HL-60 (cell line): Measurements from ENCODE around the gene CTIF.

ENCODE experiments used
- DNase-seq, 2 experiments: peaks; one replicate each; pipeline ENCODE4 v3.0.0-alpha.2; 2010 to 2020; ENCODE audit warnings: low read depth in 1 of 2, low spot score in 1 of 2
- H3K27ac ChIP-seq: fragments of 250-450 bp; sonication (Bioruptor Pico); replicated peaks from 2 replicates; pipeline ENCODE4 v1.5.1; 2020; ENCODE audit warnings: mild to moderate bottlenecking, moderate library complexity
- H3K27me3 ChIP-seq: fragments of 250-450 bp; sonication (Bioruptor Pico); 2 replicates; pipeline ENCODE4 v1.5.1; 2021; ENCODE audit warnings: mild to moderate bottlenecking, moderate library complexity; ENCODE audit not compliant: insufficient read depth, poor library complexity, severe bottlenecking
- H3K4me3 ChIP-seq: replicated peaks from 2 replicates; pipeline ENCODE4 v1.5.1; 2011; ENCODE audit warnings: mild to moderate bottlenecking, control low read depth, low read length; ENCODE audit not compliant: insufficient read depth
- GABPA ChIP-seq: IDR thresholded peaks from 2 replicates; pipeline ENCODE4 v1.6.1; 2012; ENCODE audit warnings: low read depth
- POLR2AphosphoS5 ChIP-seq: IDR thresholded peaks from 2 replicates; pipeline ENCODE4 v1.6.1; 2012; ENCODE audit warnings: low read depth
- SPI1 ChIP-seq: IDR thresholded peaks from 2 replicates; pipeline ENCODE4 v1.6.1; 2012; ENCODE audit warnings: low read depth, mild to moderate bottlenecking, borderline replicate concordance
- TF ChIP-seq, protein P1 (sequence below): IDR thresholded peaks from one replicate; pipeline ENCODE4 v1.5.1; 2011; ENCODE audit warnings: low read length, control low read depth, inconsistent platforms; ENCODE audit not compliant: insufficient read depth
- TF ChIP-seq, protein P2 (sequence below): IDR thresholded peaks from 2 replicates; pipeline ENCODE4 v1.6.1; 2012; ENCODE audit warnings: low read depth; ENCODE audit not compliant: insufficient replicate concordance

Gene CTIF

DNA sequence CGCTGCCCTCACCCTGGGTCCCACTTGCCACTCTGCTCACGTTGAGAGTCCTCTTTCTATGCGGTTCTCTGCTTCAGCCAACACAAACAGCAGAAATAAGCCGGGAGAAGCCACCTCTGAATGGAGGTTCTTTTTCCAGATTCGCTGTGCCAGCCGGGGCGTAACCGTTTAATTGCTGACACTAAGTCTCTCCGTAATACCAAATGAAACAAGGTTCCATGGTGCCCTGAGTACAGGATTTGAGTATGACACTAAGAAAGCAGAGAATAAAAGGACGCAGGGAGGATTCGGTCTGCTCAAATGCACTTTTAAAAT, 37.6 kb downstream of the CTIF start:
- H3K4me3 ChIP-seq, result no peak overlapping the region
- no peak for DNase-seq
- no peak overlapping the region for H3K27ac ChIP-seq
- H3K27me3 ChIP-seq, result no peaks in the 10 kb centered on the region
- TF ChIP-seq, protein P1, sequence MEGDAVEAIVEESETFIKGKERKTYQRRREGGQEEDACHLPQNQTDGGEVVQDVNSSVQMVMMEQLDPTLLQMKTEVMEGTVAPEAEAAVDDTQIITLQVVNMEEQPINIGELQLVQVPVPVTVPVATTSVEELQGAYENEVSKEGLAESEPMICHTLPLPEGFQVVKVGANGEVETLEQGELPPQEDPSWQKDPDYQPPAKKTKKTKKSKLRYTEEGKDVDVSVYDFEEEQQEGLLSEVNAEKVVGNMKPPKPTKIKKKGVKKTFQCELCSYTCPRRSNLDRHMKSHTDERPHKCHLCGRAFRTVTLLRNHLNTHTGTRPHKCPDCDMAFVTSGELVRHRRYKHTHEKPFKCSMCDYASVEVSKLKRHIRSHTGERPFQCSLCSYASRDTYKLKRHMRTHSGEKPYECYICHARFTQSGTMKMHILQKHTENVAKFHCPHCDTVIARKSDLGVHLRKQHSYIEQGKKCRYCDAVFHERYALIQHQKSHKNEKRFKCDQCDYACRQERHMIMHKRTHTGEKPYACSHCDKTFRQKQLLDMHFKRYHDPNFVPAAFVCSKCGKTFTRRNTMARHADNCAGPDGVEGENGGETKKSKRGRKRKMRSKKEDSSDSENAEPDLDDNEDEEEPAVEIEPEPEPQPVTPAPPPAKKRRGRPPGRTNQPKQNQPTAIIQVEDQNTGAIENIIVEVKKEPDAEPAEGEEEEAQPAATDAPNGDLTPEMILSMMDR, result no peak
- TF ChIP-seq, protein P2, sequence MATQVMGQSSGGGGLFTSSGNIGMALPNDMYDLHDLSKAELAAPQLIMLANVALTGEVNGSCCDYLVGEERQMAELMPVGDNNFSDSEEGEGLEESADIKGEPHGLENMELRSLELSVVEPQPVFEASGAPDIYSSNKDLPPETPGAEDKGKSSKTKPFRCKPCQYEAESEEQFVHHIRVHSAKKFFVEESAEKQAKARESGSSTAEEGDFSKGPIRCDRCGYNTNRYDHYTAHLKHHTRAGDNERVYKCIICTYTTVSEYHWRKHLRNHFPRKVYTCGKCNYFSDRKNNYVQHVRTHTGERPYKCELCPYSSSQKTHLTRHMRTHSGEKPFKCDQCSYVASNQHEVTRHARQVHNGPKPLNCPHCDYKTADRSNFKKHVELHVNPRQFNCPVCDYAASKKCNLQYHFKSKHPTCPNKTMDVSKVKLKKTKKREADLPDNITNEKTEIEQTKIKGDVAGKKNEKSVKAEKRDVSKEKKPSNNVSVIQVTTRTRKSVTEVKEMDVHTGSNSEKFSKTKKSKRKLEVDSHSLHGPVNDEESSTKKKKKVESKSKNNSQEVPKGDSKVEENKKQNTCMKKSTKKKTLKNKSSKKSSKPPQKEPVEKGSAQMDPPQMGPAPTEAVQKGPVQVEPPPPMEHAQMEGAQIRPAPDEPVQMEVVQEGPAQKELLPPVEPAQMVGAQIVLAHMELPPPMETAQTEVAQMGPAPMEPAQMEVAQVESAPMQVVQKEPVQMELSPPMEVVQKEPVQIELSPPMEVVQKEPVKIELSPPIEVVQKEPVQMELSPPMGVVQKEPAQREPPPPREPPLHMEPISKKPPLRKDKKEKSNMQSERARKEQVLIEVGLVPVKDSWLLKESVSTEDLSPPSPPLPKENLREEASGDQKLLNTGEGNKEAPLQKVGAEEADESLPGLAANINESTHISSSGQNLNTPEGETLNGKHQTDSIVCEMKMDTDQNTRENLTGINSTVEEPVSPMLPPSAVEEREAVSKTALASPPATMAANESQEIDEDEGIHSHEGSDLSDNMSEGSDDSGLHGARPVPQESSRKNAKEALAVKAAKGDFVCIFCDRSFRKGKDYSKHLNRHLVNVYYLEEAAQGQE, result no peak
- no peak for TF ChIP-seq SPI1
- TF ChIP-seq GABPA, result no peak
- no peak for TF ChIP-seq POLR2AphosphoS5

- DNase-seq, result no peak
- Histone ChIP-seq H3K27ac (no peak overlapping the region), H3K27me3 (no peaks in the 10 kb centered on the region), H3K4me3 (no peak overlapping the region)
- TF ChIP-seq, protein P1, result no peak
- TF ChIP-seq, protein P2, result no peak
- TF ChIP-seq POLR2AphosphoS5 (no peak), SPI1 (no peak), GABPA (no peak)
These were observed 38.8 kb downstream of the CTIF start for GRCh38 chr18:48577478-48578190.

GRCh38 chr18:48578289-48578688, 39.5 kb downstream of the CTIF start:
- Histone ChIP-seq H3K4me3 (no peak overlapping the region), H3K27ac (no peak overlapping the region), H3K27me3 (no peaks in the 10 kb centered on the region)
- DNase-seq, result no peak
- TF ChIP-seq, protein P1, result no peak
- TF ChIP-seq SPI1 (no peak), GABPA (no peak), POLR2AphosphoS5 (no peak)
- TF ChIP-seq, protein P2, result no peak
